GM21737 (cell line): ENCODE results near the gene GLRA2.
"Not testable (repeated sequence)": the region's sequence is repeated elsewhere in the genome, so short reads cannot be mapped to it uniquely, and the experiment has no call there.

Source experiments
- ATAC-seq: cut with Tn5 transposase; IDR thresholded peaks from one replicate; pipeline ENCODE4 v1.9.1; 2021; ENCODE audit warnings: mild to moderate bottlenecking, moderate library complexity; ENCODE audit not compliant: unreplicated experiment

The GLRA2 gene

DNA sequence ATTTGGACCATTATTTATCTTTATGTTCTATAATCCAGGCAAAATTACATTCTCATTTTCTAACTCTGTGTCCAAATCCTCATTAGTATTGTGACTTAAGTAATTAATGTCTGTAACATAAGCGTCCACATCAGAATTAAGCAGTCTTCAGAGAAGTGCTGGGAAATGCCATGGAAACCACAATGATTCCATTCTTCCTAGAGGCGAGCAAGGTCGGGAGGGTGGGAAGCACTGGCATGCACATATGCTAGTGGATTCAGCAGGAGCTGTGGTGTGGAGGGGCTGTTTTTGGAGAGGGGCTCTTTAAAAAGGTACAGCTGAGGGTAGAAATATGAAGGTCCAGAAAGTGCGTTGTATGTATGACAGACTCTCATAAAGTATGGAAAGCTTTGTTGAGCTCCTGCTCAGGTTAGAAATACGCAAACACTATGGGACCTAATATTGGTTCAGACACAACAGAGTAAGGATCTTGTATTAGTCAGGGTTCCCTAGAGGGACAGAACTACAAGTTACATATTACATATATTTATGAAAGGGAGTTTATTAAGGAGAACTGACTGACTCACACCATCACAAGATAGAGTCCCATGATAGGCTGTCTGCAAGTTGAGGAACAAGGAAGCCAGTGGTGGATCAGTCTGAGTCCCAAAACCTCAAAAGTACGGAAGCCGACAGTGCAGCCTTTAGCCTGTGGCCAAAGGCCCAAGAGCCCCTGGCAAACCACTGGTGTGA lies 61.5 kb downstream of the GLRA2 start:
- no peak for ATAC-seq

- ATAC-seq, result no peak
Observed at GRCh38 chrX:14591976-14592375, 62.6 kb downstream of the GLRA2 start.

GRCh38 chrX:14594521-14594920 lies 65.2 kb downstream of the GLRA2 start:
- no peak for ATAC-seq

GRCh38 chrX:14598330-14598729 lies 69.0 kb downstream of the GLRA2 start:
- ATAC-seq, result no peak

GRCh38 chrX:14607446-14607985 lies 78.2 kb downstream of the GLRA2 start:
- ATAC-seq, result no peak

GRCh38 chrX:14612450-14612849 lies 83.1 kb downstream of the GLRA2 start:
- not testable (repeated sequence) for ATAC-seq

DNA sequence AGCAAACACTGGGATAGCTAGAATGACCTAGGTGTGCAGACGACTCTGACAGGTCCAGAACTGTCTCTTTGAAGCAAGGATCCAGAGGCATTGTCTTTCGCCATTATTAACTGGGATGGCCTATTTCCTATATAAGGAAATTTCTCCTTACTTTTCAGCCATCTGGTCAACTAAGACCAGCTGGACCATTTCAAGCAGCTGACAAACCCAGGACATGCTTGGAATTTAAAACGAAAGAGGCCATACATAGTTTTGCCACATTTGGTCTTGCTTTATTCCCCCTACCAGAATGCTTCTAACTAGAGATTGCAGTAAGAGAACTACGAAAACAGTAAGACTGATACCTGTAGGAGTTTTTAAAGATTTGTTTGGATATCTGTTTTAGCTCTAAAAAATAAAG lies 87.0 kb downstream of the GLRA2 start:
- ATAC-seq, result no peak

DNA sequence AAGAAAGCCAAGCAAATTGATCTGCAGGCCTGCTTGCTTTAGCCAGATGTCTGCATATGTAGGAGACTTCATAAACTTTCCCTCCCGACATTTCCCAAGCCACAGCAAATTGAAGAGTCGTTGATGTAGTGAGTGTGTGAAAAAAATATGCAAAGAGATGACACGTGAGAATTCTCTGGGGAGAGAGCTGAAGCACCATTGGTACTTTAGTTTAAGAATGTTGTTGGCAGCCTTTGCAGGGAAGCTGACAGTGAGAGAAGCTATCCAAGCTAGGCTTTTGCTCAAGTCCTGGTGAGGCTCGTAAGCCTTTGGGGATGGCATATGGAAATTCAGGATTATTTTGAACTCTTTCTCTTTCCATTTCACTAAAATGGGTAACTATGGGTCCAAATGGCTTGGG lies 87.5 kb downstream of the GLRA2 start:
- no peak for ATAC-seq

GRCh38 chrX:14618177-14618965 lies 89.0 kb downstream of the GLRA2 start:
- no peak for ATAC-seq

GRCh38 chrX:14630733-14631132 lies 101.4 kb downstream of the GLRA2 start:
- ATAC-seq, result no peak

- no peak for ATAC-seq
Observed at GRCh38 chrX:14641681-14642655, 112.6 kb downstream of the GLRA2 start.

- ATAC-seq, result no peak
Observed at GRCh38 chrX:14660970-14661369, 131.6 kb downstream of the GLRA2 start.

DNA sequence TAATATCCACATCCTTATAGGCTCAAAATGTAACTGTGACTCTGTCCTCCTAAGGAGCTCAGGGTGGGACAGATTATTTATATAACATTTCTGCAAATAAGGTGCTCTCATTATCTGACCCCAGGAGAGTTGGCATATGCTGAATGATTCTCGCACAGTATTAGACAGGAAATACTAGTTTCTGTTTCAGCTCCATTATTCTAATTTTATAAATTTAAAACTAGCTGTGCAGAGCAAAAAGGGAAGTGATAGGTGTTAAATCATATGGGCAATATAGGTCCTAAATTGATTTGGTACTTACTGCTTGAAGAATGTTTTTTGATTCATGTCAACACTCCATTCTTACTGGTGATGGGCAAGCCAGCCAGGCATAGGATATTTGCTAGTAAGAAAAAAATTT lies 141.5 kb downstream of the GLRA2 start:
- ATAC-seq, result peak; percentile 67

- ATAC-seq, result no peak
Observed at GRCh38 chrX:14672611-14673172, 143.4 kb downstream of the GLRA2 start.

GRCh38 chrX:14673236-14673635 lies 143.9 kb downstream of the GLRA2 start:
- no peak for ATAC-seq

DNA sequence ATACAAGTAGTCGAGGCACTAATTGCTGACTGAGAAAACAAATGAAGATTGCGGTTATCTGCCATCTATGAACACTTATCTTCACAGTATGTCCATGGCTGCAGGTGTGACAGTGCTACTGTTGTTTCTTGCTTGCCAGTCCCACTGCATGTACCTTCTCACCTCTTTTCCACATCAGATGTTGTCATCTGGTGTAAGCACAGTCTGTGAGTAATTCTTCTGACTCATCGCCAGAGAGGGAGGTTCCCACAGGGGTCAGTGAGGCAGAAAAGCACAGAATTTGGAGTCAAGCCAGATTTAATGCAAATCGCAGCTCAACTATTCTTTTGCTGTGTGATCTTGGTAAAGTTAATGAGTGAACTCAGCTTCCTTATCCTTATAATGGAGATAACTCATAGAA lies 144.4 kb downstream of the GLRA2 start:
- ATAC-seq, result peak; percentile 84

DNA sequence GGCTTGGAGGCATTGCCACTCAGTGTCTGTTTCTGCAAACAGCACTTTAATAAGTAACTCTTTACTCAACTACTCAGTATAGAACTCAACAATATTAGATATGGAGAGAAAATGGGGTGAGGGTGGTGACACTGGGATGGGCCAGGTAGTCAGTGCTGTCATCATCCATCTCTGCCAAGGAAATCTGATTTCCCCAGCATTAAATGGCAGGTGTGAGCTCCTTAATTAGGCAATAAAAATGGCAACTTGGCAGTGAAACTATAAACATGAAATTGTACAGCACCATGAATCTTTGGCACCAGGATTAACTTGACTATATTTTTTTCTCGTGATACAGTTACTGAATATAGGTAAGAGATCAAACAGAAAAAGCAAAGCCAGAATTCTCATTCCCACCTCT lies 146.2 kb downstream of the GLRA2 start:
- no peak for ATAC-seq

DNA sequence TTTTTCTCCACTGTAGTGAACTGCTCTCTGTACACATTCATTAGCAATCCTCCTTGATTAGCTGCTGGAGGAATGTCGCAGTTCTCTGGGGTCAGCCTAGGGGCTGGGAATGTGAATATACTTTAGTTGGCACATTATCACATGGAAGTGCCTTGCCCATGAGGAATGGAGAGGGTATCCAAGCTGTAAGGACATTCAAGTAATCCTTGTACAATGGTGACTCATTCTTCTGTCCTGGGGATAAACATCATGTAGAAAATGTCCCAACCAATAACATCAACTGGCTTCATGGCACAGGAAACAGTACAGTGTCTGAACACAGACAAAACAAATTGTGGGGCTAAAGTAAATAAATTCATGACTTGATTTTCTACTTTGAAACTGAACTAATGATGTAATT lies 147.1 kb downstream of the GLRA2 start:
- ATAC-seq, result no peak

DNA sequence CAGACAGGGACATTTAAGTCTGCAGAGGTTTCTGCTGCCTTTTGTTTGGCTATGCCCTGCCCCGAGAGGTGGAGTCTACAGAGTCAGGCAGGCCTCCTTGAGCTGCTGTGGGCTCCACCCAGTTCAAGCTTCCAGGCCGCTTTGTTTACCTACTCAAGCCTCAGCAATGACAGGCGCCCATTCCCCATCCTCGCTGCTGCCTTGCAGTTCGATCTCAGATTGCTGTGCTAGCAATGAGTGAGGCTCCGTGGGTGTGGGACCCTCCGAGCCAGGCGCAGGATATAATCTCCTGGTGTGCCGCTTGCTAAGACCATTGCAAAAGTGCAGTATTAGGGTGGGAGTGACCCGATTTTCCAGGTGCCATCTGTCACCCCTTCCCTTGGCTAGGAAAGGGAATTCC lies 159.0 kb downstream of the GLRA2 start:
- not testable (repeated sequence) for ATAC-seq

GRCh38 chrX:14690553-14690952 lies 161.2 kb downstream of the GLRA2 start:
- no peak for ATAC-seq

- ATAC-seq, result no peak
Observed at GRCh38 chrX:14694611-14695010, 165.3 kb downstream of the GLRA2 start.
